Measurements from ENCODE around the gene LRRC34.

DNA sequence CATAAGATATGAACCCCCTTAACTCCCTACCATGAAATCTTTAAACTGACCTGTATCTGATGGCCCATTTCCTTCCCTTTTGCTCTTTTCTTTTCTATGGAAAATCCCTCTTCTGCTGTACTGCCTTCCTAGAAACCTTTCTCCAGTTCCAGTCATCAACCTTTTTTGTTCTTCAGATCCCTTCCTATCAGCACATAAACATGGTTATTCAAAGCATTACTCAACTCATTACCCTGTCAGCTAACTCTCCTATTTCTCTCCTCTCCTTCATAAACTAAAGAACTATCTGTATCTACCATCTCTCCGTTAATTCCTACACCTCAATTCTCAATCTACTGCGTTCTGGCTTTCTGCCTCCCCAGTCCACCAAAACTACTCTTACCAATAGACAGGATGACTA is 60.8 kb downstream of the LRRC34 start:
- TF ChIP-seq EZH2 (IDR thresholded peaks at IDR 0.05; ENCODE audit: low read length, missing control alignments), result no peak
- TF ChIP-seq, protein P1, sequence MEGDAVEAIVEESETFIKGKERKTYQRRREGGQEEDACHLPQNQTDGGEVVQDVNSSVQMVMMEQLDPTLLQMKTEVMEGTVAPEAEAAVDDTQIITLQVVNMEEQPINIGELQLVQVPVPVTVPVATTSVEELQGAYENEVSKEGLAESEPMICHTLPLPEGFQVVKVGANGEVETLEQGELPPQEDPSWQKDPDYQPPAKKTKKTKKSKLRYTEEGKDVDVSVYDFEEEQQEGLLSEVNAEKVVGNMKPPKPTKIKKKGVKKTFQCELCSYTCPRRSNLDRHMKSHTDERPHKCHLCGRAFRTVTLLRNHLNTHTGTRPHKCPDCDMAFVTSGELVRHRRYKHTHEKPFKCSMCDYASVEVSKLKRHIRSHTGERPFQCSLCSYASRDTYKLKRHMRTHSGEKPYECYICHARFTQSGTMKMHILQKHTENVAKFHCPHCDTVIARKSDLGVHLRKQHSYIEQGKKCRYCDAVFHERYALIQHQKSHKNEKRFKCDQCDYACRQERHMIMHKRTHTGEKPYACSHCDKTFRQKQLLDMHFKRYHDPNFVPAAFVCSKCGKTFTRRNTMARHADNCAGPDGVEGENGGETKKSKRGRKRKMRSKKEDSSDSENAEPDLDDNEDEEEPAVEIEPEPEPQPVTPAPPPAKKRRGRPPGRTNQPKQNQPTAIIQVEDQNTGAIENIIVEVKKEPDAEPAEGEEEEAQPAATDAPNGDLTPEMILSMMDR (conservative IDR thresholded peaks at IDR 0.05 in 1 of 2, IDR thresholded peaks at IDR 0.05 in 1 of 2; ENCODE audit: low read depth in 1 of 2, low read length in 2 of 2), result no peak
